NCI-H748 (cell line): ENCODE results near the gene ENPEP.
A peak's percentile ranks its signal among the peaks of the same experiment; 100 is the strongest.
"Not testable (repeated sequence)": the region's sequence is repeated elsewhere in the genome, so short reads cannot be mapped to it uniquely, and the experiment has no call there.

Experiments used
- DNase-seq: peaks from one replicate; lab custom pipeline; 2025; ENCODE audit not compliant: unreplicated experiment; lab: John Stamatoyannopoulos, UW

Gene ENPEP, protein sequence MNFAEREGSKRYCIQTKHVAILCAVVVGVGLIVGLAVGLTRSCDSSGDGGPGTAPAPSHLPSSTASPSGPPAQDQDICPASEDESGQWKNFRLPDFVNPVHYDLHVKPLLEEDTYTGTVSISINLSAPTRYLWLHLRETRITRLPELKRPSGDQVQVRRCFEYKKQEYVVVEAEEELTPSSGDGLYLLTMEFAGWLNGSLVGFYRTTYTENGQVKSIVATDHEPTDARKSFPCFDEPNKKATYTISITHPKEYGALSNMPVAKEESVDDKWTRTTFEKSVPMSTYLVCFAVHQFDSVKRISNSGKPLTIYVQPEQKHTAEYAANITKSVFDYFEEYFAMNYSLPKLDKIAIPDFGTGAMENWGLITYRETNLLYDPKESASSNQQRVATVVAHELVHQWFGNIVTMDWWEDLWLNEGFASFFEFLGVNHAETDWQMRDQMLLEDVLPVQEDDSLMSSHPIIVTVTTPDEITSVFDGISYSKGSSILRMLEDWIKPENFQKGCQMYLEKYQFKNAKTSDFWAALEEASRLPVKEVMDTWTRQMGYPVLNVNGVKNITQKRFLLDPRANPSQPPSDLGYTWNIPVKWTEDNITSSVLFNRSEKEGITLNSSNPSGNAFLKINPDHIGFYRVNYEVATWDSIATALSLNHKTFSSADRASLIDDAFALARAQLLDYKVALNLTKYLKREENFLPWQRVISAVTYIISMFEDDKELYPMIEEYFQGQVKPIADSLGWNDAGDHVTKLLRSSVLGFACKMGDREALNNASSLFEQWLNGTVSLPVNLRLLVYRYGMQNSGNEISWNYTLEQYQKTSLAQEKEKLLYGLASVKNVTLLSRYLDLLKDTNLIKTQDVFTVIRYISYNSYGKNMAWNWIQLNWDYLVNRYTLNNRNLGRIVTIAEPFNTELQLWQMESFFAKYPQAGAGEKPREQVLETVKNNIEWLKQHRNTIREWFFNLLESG

DNA sequence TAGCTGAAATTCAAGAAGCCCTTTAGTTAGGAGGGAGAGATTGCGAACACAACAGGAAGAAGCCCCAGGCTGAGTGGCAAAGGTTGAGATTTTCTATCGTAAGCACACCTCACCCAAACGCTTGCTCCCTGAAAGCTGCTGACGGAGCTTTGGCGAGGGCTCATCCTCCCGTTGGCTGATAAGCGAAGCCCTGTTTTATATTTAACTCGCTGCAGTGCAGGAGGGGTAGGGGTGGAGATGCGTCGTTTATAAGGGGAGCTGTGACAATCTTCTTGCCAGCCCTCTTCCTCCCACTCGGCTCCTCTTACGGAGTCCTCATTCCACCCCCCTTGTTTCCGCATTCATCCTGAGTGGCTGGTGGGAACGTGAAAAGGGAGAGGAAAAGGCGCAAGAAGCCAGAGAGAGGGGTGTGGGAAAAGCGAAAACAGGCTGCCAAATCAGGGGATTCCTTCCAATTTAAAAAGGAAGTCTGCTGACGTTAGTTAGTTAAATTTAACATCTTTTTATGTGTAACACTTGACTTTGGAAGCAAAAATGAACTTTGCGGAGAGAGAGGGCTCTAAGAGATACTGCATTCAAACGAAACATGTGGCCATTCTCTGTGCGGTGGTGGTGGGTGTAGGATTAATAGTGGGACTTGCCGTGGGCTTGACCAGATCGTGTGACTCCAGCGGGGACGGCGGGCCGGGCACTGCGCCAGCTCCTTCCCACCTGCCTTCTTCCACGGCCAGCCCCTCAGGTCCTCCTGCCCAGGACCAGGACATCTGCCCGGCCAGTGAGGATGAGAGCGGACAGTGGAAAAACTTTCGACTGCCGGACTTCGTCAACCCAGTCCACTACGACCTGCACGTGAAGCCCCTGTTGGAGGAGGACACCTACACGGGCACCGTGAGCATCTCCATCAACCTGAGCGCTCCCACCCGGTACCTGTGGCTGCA lies at the start of gene ENPEP:
ENPEP (plus strand) TSS at position 275 of the 938 bp plus-strand sequence; CDS start at position 535, 260 bp downstream.
- peak; percentile 4 for DNase-seq

DNA sequence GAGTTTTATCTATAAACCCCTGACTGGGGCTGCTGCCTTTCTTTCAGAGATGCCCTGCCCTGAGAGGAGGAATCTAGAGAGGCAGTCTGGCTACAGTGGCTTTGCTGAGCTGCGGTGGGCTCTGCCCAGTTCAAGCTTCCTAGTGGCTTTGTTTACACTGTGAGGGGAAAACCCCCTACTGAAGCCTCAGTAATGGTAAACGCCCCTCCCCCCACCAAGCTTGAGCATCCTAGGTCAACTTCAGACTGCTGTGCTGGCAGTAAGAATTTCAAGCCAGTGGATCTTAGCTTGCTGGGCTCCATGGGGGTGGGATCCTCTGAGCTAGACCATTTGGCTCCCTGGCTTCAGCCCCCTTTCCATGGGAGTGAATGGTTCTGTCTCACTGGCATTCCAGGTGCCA lies 44.1 kb upstream of the ENPEP start:
- DNase-seq, result not testable (repeated sequence)

DNA sequence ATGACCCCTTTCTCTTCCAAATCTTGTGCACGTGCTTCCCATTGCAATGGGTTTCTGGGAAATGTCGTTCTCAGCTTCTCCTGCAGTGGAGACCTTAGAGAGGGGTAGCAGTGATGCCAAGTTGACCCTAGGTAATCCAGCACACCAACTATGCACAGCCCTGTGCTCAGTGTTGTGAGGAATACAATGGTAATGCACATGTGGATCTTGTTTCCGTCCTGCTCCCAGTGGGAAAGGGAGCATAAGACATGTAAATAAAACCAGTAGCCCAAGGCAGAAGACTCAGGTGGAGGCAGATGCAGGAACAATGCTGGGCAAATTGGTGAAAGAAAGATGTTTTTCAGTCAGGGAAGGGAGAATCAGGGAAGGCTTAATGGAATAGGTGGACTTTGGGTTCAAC lies 38.7 kb upstream of the ENPEP start:
- DNase-seq, result not testable (repeated sequence)

DNA sequence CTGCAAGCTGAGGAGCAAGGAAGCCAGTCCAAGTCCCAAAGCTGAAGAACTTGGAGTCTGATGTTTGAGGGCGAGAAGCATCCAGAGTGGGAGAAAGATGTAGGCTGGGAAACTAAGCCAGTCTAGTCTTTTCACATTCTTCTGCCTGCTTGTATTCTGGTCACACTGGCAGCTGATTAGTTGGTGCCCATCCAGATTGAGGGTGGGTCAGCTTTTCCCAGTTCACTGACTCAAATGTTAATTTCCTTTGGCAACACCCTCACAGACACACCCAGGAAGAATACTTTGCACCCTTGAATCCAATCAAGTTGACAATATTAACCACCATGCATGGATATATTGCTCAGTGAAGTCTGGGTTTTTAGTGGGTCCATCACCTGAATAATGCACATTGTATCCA lies 36.7 kb upstream of the ENPEP start:
- not testable (repeated sequence) for DNase-seq

DNA sequence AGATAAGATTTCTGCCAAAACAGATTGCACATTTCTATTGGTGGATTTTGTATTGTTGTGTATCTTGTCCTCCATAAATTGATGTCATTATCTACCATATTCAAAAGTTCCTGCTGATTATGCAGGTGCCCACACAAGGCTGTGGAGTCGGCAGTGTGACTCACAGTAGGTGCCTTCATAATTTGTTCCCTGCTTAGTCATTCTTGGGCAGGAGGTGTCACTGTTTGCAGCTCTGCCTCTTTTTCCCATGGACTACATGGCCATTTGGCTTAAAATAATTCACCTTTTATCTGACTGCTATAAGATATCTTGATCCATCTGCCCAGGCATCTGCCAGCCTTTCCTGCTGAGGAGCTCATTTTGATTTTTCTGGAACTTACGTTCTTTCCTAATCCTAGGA lies 33.6 kb upstream of the ENPEP start:
- DNase-seq, result no peak

DNA sequence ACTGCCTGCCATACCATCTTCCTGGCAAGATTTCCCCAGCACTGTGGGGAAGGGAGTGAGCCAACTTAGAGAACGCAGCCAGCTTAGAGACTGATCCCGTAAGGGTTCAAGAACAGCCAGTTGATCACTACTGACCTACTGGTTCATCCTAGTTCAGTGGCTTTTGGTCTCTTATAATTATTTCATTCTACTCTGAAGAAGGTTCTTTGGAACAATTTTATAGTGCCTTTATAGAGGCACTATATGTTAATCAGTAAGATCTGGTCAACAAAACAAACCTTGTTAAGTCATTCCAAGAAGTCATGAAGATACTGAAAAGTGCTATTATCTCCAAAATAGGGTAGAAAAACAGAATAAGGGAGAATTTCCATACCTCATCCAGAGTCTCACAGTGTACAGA lies 33.2 kb upstream of the ENPEP start:
- no peak for DNase-seq

DNA sequence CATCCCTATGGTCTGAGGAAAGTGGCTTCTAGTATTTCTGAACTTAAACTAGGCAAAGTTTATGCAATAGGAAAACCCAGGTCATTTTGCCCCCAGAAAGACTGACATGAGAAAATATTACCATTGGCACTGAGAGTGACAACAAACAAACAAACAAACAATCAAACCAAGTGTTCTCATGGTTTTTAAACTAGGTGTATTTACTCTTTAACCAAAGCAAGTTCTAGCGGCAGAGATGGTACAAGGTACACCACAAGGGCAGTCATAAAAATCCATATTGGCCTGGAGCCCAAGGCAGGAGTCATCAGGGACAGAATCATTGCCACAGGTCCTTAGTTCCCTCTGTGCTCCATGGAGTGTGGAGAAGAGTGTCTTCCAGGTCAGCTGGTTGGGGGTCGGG lies 26.0 kb upstream of the ENPEP start:
- DNase-seq, result no peak

DNA sequence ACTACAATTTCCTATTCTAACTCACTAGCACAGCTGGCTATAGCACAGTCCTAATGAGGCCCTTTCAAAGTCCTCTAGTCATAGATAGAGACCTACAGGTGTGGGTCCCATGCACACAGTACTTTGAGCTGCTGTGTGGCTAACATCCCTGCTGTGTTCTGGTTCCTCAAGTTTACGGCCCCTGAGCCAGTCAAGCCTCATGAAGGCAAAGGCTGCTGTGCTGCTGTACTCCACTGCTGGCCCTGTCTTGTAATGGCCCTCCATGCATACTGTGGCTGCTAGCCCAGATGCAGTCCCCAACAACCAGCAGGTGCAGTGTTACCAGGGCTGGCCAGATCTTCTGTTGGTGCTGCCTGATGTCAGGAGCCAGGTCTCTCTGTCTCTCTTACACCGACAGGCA lies 23.4 kb upstream of the ENPEP start:
- DNase-seq, result no peak

DNA sequence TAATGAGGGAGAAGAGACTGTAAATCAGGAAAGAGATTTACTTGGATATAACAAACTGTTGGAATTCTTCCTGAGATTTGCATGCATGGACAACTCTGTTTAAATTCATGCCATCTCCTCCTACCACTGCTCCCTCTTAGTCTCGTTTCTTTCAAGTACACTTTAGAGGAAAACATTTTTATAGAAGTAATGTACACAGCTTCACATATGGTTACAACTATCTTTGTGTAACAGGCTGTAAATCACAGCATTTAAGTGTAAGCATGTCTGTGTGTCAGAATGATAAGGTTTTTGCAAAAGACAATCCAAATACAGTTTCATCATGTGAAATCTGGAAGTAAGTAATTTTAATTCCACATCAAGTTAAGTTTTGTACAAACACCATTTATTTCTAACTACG lies 21.5 kb upstream of the ENPEP start:
- DNase-seq, result no peak

DNA sequence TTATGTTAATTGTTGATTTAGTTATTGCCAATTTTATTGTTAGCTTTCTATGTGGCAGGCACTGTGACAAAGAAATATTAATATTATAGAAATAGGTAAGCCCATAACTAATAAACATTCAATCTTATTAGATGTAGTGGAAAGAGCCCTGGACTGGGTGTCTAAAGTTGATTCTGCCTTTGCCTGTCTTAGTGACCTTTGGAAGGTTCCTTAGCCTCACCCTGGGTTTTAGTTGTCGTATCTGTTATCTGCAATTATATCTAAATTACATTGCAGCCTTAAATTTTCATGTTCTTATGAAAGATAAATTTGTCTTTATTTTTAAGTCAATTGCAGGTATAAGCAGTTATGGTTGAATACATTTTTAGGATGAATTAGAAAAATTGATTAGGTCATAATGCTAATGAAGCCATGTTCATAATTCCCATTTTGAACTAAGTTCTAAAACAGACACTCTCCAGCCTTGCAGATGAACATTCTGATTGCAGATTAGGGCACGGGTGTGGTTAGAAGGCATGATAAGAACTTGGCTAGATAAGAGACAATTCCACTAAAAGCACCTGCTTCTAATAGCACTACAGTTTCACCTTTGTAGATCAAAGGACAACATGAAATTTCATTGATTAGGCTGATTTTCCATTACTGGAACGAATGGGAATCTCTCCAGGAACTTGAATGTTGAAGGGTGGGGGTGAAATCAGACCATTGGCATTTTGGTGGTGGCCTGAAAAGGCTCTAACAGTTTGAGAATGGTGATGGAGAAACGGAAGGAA lies 17.3 kb upstream of the ENPEP start:
- no peak for DNase-seq

DNA sequence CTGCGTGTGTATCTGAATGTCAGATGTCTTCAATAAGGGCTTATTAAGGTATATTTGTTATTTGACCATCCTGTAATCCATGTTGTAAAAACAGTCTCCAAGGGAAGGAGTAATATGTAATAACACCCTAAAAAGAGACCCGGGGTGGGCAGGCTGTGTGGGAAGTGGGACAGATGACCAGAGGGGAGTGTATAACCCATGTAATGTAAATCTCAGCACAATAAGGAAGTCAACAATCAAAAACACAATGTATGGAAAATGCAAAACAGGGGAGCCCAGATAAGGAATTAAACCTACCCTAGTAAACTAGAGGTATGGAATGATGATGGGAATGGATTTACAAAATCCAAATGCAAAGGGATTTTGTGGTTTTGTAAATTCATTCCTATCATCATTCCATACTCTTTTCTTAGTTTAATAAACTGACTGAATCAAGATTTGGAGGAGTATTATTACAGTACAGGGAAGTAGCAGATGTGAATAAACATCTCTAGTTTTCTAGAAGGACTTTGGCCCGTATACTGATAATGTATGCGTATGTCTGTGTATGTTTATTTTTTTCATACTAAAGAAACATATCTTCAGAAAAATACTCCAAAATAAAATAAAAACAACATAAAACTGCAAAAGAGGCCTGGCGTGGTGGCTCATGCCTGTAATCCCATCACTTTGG lies 15.7 kb upstream of the ENPEP start:
- no peak for DNase-seq

DNA sequence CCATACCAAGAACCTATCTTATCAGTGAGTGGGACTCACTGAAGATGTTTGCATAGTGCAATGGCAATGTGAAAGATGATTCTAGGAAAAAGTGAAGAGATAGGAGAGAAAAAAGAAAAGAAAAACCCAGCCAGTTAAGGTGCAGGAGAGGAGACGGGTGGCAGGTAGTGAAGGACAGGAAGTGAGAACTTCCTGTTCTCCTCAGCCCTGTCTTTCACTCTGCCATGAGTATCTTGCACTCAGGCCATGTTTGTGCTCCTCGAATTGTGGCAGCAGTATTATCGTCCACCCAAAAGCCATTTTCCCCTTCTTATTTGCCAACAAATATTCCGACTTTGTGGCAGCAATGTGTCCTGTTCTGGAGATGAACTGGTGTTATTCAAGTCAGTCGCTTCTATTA lies 8.6 kb upstream of the ENPEP start:
- no peak for DNase-seq

DNA sequence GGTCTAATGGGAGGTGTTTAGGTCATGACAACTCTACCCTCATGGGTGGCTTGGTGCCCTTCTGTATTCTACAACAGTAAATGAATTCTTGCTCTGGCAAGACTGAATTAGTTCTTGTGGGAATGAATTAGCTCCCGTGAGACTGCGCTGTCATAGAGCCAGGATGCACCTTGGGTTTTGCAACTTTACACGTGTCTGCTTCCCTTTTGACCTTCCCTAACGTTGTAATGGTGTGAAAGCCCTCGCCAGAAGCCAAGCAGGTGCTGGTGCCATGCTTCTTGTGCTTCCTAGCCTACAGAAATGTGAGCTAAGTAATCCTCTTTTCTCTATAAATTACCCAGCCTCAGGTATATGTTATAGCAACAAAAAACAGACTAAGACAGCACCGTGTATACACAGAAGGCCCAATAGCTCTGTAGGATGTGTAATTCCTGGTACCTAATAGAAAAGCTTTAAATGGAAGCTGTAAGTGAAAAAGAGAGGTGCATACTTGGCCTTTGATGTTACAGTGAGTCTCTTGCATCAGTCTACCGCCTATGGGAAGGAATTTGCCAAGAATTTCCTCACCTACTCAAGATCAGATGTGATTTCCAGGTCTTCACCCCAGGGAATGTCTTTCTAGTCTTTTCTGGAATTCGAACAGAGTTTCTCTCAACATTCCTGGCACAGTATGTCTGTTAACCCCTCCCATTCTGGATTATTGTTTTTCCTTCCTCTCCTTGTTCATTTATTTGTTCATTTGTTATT lies 3.2 kb upstream of the ENPEP start:
- DNase-seq, result no peak

DNA sequence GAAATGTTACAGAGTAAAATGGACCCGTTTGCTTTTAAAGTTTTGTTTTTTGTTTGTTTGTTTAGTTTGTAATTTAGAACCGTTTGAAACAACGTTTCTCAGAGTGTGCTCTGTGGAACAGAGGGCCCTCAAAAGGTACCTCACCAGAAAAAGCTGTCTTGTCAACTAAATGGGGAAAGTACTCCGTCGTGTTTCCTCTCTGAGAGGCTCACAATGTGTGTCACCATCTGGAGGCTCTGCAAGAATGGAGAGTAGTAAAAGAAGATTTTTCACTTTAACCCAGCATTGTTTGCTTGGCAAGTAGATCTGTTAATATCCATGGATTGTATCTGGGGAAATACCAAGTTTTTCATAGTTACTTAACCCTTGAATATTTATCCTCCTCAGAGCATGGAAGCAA lies 1.5 kb upstream of the ENPEP start:
- no peak for DNase-seq

DNA sequence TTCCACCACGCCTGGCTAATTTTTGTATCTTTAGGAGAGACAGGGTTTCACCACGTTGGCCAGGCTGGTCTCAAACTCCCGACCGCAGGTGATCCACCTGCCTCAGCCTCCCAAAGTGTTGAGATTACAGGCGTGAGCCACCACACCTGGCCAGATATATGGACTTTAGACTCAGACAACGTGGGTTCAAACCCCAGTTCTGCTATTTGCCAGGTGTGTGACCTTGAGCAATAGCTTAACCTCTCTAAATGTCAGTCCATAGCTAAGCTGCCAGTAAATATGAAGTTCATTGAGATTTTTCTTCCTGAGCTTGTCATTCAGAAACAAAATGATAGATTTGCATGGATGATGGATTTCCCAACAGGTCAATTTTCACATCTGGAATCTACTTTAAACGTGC lies 875 bp upstream of the ENPEP start:
- not testable (repeated sequence) for DNase-seq

DNA sequence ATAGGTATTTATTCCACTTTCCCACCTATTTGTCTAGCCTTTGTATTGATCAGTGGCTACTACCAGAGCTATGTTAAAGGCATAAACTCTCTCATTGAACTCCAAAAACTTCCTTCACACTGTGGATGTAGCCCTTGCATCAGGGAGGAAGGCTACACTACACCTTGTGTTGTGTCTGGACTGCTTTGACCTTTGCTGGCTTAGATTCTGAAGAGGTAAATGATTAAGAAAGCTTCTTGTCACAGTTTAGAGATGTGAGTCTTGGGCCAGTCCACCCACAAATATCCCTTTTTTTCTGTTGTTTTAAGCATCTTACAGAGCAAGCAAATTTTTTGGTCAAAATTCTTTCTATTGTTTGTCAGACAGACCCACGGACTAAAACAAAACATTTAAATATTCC lies 1.9 kb downstream of the ENPEP start:
- DNase-seq, result no peak

DNA sequence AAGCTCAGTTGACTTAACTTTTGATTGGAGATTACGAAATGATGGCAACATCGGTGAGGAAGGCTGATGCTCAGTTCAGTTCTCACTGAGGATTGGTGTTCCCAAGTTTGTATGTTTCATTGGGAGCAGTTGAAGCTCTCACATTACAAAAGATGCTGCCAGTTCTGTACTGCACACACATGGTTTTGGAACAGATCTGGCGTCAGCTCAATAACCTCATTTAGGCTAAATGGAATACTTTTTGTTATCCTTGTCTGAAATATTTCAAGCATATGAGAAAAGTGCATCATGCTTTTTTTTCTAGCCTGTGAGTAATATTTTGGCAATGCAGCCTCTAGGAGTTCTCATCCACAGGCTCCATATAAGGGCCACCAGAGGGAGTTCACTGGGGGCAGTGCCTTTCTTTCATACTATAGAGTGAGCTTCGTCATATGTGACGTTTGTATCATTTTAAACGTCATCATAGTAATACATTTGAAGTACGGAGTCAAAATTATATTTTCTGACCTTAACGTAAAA lies 4.1 kb downstream of the ENPEP start:
- DNase-seq, result no peak

DNA sequence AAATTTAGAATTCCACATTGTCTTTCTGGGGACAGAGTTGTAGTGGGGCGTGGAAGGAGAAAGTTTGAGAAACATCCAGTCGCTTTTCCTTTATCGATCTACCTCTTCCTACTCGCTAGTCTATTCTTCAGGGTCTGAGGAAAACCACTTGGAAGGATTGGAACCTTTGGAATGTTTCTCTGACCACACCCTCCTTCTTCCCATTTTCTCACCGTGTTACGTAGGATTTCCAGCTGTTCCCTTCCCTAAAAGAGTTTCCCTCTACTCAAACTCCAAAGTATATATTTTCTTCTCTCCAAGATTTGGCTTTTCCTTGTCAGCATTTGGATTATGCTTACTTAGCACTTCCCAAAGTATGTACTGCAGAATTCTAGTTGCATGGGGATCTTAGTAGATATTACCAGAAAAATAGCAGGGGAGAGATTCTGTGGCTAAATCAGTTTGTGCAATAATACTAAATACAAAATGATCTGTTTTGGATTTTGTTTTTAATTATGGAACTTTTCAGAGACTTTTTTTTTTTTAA lies 4.9 kb downstream of the ENPEP start:
- no peak for DNase-seq
